HepG2 (cell line): ENCODE data around the gene SLC9C2. TPM values are rescaled to one million over a fixed set of nuclear protein-coding genes. Genes with fewer than 3 reads are reported as not detected.

Source experiments
- PRDM15 ChIP-seq: sonication (generic); formaldehyde crosslinking; IDR thresholded peaks from 2 replicates; pipeline ENCODE4 v1.4.0; 2020; ENCODE audit warnings: missing genetic modification reagents
- SNAPC5 ChIP-seq: sonication (generic); formaldehyde crosslinking; IDR thresholded peaks from 2 replicates; pipeline ENCODE4 v1.8.1; 2023; ENCODE audit warnings: mild to moderate bottlenecking, missing genetic modification reagents, borderline replicate concordance
- ZBTB20 ChIP-seq: sonication (generic); formaldehyde crosslinking; IDR thresholded peaks from 2 replicates; pipeline ENCODE4 v1.8.1; 2023; ENCODE audit warnings: missing genetic modification reagents, low read depth, mild to moderate bottlenecking, borderline replicate concordance
- ZBTB44 ChIP-seq: sonication (generic); formaldehyde crosslinking; IDR thresholded peaks from 2 replicates; pipeline ENCODE4 v1.4.0; 2020; ENCODE audit warnings: missing genetic modification reagents
- ZNF552 ChIP-seq: sonication (generic); formaldehyde crosslinking; IDR thresholded peaks from 2 replicates; pipeline ENCODE4 v1.9.0; 2022; ENCODE audit warnings: missing genetic modification reagents, mild to moderate bottlenecking, borderline replicate concordance
- ZNF646 ChIP-seq: sonication (generic); formaldehyde crosslinking; IDR thresholded peaks from 2 replicates; pipeline ENCODE4 v1.9.0; 2021; ENCODE audit warnings: mild to moderate bottlenecking, missing genetic modification reagents
- ZNF670 ChIP-seq: sonication (generic); formaldehyde crosslinking; IDR thresholded peaks from 2 replicates; pipeline ENCODE4 v1.8.0; 2022; ENCODE audit warnings: mild to moderate bottlenecking, missing genetic modification reagents, borderline replicate concordance
- polyA plus RNA-seq, 8 experiments: library from polyadenylated mRNA; depleted of rRNA in 3 of 8; stranded (reverse) in 7 of 8; unstranded in 1 of 8; fragments of >200 nt; fragmentation: Illumina TruSeq in 4 of 8; extraction: Trizol in 4 of 8; gene quantifications; 2 replicates each; pipeline versions ENCODE4 v1.2.1 to v1.2.3, GENCODE V29; 2011 to 2016; ENCODE audit warnings: low read depth in 4 of 8, missing spikeins in 1 of 8, mixed read lengths in 1 of 8; ENCODE audit not compliant: insufficient read depth in 1 of 8
- total RNA-seq, 5 experiments: library from RNA; depleted of rRNA; stranded (reverse); fragments of >200 nt; fragmentation: Illumina TruSeq; extraction: Trizol; gene quantifications; 2 replicates each; pipeline ENCODE4 v1.2.3, GENCODE V29; 2016; ENCODE audit warnings: low read depth in 1 of 5

The SLC9C2 gene
- total and polyA plus RNA-seq, 2 of the 13 experiments (the other 11 are each of a cell fraction or from before 2014, with no cell fraction given) = 0.03 TPM; not detected in 1

GRCh38 chr1:173554541-173555250, 48.2 kb downstream of the SLC9C2 start (continued):
- TF ChIP-seq ZNF646 (CRISPR knock-in tag) = no peak
- no peak for TF ChIP-seq ZNF552
- no peak for TF ChIP-seq ZBTB20 (CRISPR knock-in tag)
- no peak for TF ChIP-seq PRDM15 (CRISPR knock-in tag)
- TF ChIP-seq SNAPC5 (CRISPR knock-in tag) = no peak
- no peak for TF ChIP-seq ZBTB44 (CRISPR knock-in tag)
- no peak for TF ChIP-seq ZNF670 (CRISPR knock-in tag)
